Right cardiac atrium (tissue), 5 donors: Measurements from ENCODE around the gene USP6NL. TPM values are rescaled to one million over a fixed set of nuclear protein-coding genes. Genes with fewer than 3 reads are reported as not detected.

Experiments used
- ATAC-seq, 2 donors: fragments of 200-7000 bp; cut with Tn5 transposase; one replicate each; pipeline versions ENCODE4 v1.8.0 to v1.9.1; 2020; ENCODE audit warnings: moderate library complexity in 2 of 2, mild to moderate bottlenecking in 1 of 2
- DNase-seq, 3 donors: peaks; one replicate each; pipeline ENCODE4 v3.0.0-alpha.2; 2020
- H3K27ac ChIP-seq: one replicate; pipeline ENCODE4 v1.5.1; 2013; ENCODE audit warnings: mild to moderate bottlenecking, low read length, control low read depth, moderate library complexity
- H3K27me3 ChIP-seq: one replicate; pipeline ENCODE4 v1.6.1; 2013; ENCODE audit not compliant: control insufficient read depth, insufficient read depth
- H3K4me1 ChIP-seq: one replicate; pipeline ENCODE4 v1.6.1; 2013; ENCODE audit warnings: low read length; ENCODE audit not compliant: control insufficient read depth, insufficient read depth
- H3K4me3 ChIP-seq: one replicate; pipeline ENCODE4 v1.5.1; 2013; ENCODE audit warnings: low read length, control low read depth
- H3K9me3 ChIP-seq: one replicate; pipeline ENCODE4 v1.6.1; 2013; ENCODE audit warnings: low read length; ENCODE audit not compliant: control insufficient read depth
- WGBS: extraction: QIAGEN DNeasy Blood & Tissue Kit; methylation state at CpG from one replicate; pipeline ENCODE4 v1.1.7; 2013; 5-methylcytosine and 5-hydroxymethylcytosine counted together
- intact Hi-C, 4 donors: fragments of 100-400 bp; cut with DNase I; formaldehyde crosslinking; loops; one replicate each; pipeline versions ENCODE4 v1.11.0 to v1.14.0; 2022 to 2023
- polyA plus RNA-seq: library from polyadenylated mRNA; stranded (reverse); fragments of 200-250 nt; gene quantifications from one replicate; pipeline ENCODE4 v1.2.3, GENCODE V29; 2013
- total RNA-seq, 4 donors: library from RNA; stranded (reverse); fragmentation: NEBNext Ultra II Directional; extraction: Animal tissue kit (Norgen Biotek cat#: 25700); gene quantifications; one replicate each; pipeline ENCODE4 v1.2.1, GENCODE V29; 2021
- donor health status: healthy with polysubstance abuse.
- donor health status: DM: no; HTN: yes; CAD: no.
- donor health status: DM: no; HTN: no; CAD: no.
- donor health status: DM: no; HTN: yes; CAD: no; lungs with severe emphysema.
- donor health status: DM: yes; HTN: yes; CAD: no.

USP6NL gene
- total and polyA plus RNA-seq, 5 donors: 3.9 to 12.5 (median 8.8) TPM

DNA sequence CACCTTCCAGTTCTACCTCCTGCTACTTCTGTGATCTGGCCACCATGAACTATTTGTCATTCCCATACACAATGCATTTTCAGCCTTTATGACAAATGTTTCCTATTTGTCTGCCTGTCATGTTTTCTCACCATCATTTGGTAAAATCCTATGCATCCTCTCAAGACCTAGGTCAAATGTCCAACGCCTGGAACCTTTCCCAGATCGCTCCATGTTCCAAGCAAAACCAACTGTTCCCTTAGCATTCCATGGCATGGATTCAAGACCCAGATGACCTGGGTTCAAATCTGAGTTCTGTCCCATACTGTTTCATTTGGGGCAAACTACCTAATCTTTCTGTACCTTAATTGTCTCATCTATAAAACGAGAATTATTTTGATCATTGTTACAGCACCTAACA lies 98.9 kb downstream of the USP6NL start:
- ATAC-seq (no peak), DNase-seq (no peak)
- no peak overlapping the region for H3K27ac ChIP-seq
- 86% methylated on average over 3 of the region's 3 CpGs for WGBS
- H3K27me3 ChIP-seq: no peaks in the 10 kb centered on the region
- no peaks in the 10 kb centered on the region for H3K9me3 ChIP-seq
- H3K4me1 ChIP-seq: peaks cover 2% of the 10 kb centered on the region
- H3K4me3 ChIP-seq: no peak overlapping the region
- intact Hi-C loops: loop anchor here (10.0 kb wide), 1 partner anchor 242 kb away; no protein-coding TSS in a partner anchor

DNA sequence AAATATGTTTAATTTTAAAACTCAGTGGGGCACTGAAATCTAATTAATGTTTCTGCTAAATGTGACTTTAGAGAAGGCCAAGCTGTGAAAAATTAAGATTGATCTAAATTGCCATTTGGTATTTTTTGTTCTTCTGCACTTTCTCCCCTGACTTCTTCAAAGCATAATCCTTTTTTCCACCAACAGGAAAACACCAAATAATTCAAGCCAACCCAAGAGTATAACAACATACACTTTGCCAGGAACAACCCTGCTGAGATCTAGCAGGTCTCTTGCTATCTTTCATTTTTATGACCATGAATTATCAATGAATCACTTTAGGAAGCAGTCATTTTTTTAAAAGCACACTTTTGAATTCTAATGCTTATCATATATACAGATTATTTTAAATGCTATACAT lies 100.1 kb downstream of the USP6NL start:
- no peaks in the 10 kb centered on the region for H3K9me3 ChIP-seq
- no peak overlapping the region for H3K4me3 ChIP-seq
- H3K27ac ChIP-seq: no peak overlapping the region
- no peak for ATAC-seq
- H3K4me1 ChIP-seq: peaks cover 2% of the 10 kb centered on the region
- no peak for DNase-seq
- H3K27me3 ChIP-seq: no peaks in the 10 kb centered on the region
- intact Hi-C loops: loop anchor here (10.0 kb wide), 1 partner anchor 243 kb away; no protein-coding TSS in a partner anchor

DNA sequence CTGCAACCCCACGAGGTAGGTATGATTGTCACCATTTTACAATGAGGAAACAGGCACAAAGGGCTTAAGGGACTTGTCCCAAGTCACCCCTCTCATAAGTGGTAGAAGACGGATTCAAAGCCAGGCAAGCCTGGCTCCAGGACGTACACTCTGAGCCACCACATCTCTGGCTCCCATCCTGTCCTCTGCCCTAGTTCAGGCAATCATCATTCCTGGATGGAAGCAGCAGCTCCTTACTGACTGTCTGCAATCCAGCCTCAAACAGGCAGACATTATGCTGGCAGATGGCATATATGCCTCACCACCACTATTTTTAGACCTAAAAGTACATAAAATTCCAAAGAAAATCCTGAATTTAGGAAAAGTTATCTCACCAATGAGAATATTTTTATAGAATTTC lies 100.7 kb downstream of the USP6NL start:
- Histone ChIP-seq H3K27me3 (no peaks in the 10 kb centered on the region), H3K4me3 (no peak overlapping the region), H3K27ac (no peak overlapping the region), H3K9me3 (no peaks in the 10 kb centered on the region), H3K4me1 (peaks cover 2% of the 10 kb centered on the region)
- ATAC-seq: peak in 1 of 2 donors; percentile 36
- intact Hi-C loops: loop anchor here (10.0 kb wide), 1 partner anchor 244 kb away; no protein-coding TSS in a partner anchor
- WGBS: 57% methylated on average over 3 of the region's 3 CpGs
- no peak for DNase-seq

DNA sequence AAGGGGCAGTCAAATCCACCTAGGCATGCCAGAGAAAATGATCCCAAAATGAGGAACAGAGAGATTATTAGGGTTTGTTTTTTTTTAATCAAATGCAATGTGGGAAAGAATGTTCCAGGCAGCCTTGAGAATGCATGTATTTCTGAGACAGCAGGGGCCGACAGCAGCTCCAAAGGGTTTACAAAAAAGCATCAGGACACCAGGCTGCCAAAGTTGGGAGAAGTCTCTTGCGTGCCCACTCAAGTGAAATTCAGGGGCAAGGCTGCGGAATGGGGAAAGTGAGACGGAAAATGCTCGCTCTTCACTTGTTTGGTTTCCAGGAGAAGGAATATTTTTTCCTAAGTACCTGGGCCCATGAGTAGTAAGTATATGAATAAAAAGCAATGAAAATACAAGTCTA lies 101.2 kb downstream of the USP6NL start:
- H3K4me1 ChIP-seq: peaks cover 2% of the 10 kb centered on the region
- no peak for DNase-seq
- ATAC-seq: no peak
- intact Hi-C loops: loop anchor here (10.0 kb wide), 1 partner anchor 245 kb away; no protein-coding TSS in a partner anchor
- 91% methylated on average over 5 of the region's 5 CpGs for WGBS
- no peaks in the 10 kb centered on the region for H3K9me3 ChIP-seq
- H3K4me3 ChIP-seq: no peak overlapping the region
- H3K27ac ChIP-seq: no peak overlapping the region
- H3K27me3 ChIP-seq: no peaks in the 10 kb centered on the region

DNA sequence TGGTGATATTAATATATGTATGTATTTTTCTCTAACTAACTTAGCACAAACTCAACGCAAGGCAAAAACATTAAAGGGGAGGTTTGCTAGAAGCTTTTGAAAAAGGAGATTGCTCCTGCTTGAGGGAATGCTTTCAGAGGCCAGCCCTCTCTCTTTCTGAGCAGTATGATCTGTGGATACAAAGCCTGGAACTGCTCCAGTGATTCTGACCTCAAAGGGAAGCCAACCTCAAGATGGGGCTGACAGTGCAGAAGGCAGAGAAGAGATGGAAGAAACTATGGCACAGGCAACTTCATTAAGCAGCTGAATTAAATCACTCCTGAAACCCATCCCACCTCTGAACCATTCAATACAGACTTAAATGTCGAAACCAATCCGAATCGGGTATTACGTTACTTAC lies 102.4 kb downstream of the USP6NL start:
- intact Hi-C loops: no loop called here
- 97% methylated on average over 5 of the region's 5 CpGs for WGBS
- no peak for ATAC-seq

DNA sequence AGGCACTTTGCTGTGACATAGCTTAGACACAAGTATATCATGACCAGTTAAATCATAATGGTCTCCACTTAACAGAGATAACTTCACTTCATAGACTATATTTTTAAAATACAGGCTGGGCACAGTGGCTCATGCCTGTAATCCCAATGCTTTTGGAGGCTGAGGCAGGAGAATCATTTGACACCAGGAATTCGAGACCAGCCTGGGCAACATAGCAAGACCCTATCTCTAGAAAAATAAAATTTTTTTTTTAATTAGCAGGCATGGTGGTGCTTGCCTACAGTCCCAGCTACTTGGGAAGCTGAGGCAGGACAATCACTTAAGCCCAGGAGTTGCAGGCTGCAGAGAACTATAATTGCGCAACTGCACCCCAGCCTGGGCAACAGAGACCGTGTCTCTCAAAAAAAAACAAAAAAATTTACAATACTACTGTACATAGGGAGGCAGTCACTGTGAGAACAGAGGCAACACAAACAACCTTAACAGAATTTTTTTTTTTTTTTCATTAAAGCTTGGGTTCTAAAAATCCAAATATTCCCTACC lies 105.1 kb downstream of the USP6NL start:
- H3K9me3 ChIP-seq: no peaks in the 10 kb centered on the region
- H3K27ac ChIP-seq: no peak overlapping the region
- no peak overlapping the region for H3K4me3 ChIP-seq
- intact Hi-C loops: no loop called here
- no peaks in the 10 kb centered on the region for H3K27me3 ChIP-seq
- DNase-seq (no peak), ATAC-seq (no peak)
- WGBS: 87% methylated on average over 3 of the region's 3 CpGs
- peaks cover 2% of the 10 kb centered on the region for H3K4me1 ChIP-seq

More for the DNA sequence above, 102.4 kb downstream of the USP6NL start:
- DNase-seq: no peak
- peaks cover 2% of the 10 kb centered on the region for H3K4me1 ChIP-seq
- no peaks in the 10 kb centered on the region for H3K9me3 ChIP-seq
- H3K27ac ChIP-seq: no peak overlapping the region
- H3K27me3 ChIP-seq: no peaks in the 10 kb centered on the region
- H3K4me3 ChIP-seq: no peak overlapping the region

DNA sequence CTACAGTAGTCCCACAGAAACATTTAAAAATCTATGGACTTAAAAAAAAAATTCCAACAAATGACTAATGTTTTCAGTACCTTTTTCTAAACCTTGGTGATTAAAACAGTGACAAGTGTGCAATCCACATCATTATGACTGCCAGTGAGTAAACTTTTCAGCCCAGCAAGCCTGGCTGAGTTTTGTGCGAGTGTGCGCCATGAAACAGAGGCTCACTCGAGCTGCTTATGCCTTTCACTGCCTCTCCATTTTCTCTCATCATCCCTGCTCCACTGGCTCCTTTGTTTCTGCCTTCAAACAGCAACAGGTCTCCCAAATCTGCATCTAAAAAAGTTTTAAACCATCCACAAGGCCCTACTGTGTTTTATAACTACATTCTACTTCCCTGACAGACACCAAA lies 105.8 kb downstream of the USP6NL start:
- Histone ChIP-seq H3K27me3 (no peaks in the 10 kb centered on the region), H3K27ac (no peak overlapping the region), H3K9me3 (no peaks in the 10 kb centered on the region), H3K4me3 (no peak overlapping the region), H3K4me1 (peaks cover under 1% of the 10 kb centered on the region)
- WGBS: 84% methylated on average over 3 of the region's 3 CpGs
- no peak for DNase-seq
- intact Hi-C loops: no loop called here
- no peak for ATAC-seq

DNA sequence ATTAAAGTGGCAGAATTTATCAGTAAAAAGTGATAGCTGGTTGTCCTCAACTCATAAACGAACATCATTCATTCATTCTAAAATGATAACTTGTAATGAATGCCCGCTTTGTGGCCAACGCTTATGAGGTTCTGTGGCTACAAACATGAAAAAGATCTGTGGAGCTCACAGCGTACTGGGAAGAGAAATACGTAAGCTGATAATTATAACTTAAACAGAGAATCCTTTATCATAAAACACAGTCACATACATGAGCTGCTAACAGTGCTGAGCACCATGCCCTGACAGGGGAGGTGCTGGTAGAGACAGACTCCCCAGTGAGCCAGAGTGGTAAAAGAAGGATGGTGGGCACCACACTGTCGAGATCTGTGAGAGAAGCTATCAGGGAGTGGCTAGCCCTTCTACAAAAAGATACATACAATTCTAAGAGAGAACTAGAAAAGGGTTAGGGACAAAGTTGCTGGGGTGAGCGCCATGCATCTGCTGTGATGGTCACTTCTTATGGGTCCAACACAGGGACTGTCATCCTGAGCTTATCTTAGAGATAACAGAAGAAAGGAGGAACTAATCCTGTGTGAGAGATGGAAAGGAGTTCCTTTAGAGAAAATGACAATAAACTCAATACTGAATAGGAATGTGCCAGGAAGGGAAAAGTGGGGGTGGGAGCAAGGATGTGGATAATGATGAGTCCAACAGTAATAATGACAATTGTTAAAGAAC lies 106.7 kb downstream of the USP6NL start:
- H3K4me3 ChIP-seq: no peak overlapping the region
- intact Hi-C loops: no loop called here
- no peaks in the 10 kb centered on the region for H3K9me3 ChIP-seq
- DNase-seq (no peak), ATAC-seq (no peak)
- H3K27me3 ChIP-seq: no peaks in the 10 kb centered on the region
- H3K4me1 ChIP-seq: no peaks in the 10 kb centered on the region
- no peak overlapping the region for H3K27ac ChIP-seq
- 90% methylated on average over 7 of the region's 7 CpGs for whole genome bisulfite sequencing

DNA sequence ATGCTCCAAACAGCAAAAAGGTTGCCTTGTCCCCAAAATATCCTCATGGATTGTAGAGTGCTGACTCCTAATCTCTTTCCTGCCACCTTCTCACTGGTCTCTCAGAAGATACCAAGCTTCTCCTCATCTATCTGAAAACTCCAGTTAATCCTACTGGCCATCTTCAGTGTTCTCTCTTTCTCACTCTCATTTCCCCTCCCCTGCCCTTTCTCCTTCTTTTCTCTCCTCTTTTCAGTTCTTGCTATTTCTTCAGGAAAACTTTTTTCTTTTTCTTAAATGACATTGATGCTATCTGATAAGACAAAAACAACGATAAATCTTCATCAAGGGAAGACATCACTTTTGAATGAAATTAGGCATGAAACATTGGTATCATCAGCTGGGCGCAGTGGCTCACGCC lies 109.8 kb downstream of the USP6NL start:
- intact Hi-C loops: no loop called here
- WGBS: 94% methylated on average over 3 of the region's 3 CpGs
- H3K27ac ChIP-seq: no peak overlapping the region
- no peak for ATAC-seq
- H3K4me3 ChIP-seq: no peak overlapping the region
- H3K27me3 ChIP-seq: no peaks in the 10 kb centered on the region
- H3K9me3 ChIP-seq: no peaks in the 10 kb centered on the region
- no peak for DNase-seq
- H3K4me1 ChIP-seq: no peaks in the 10 kb centered on the region

DNA sequence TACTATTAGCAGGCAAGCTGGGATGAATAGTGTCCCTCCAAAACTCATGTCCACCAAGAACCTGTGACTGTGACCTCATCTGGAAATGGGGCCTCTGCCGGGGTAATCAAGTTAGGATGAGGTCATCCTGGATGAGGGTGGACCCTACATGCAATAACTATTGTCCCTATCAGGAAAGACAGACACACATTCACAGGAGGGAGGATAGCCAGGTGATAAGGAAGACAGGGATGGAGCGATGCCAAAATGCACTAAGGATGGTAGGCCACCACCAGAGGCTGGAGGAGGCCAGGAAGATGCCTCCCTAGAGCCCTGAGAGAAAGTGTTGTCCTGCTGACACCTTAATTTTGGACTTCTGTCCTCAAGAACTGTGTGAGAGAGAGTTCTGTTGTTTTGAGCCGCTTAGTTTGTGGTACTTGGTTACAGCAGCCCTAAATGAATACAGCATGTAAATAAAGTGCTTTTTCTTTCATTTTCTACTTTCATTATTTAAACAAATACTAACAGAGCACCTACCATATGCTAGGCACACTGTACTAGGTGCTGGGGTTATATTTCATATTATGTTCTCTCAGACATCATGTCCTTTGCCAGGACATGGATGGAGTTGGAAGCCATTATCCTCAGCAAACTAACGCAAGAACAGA lies 111.9 kb downstream of the USP6NL start:
- Histone ChIP-seq H3K4me3 (no peak overlapping the region), H3K9me3 (no peaks in the 10 kb centered on the region), H3K4me1 (no peaks in the 10 kb centered on the region), H3K27me3 (no peaks in the 10 kb centered on the region), H3K27ac (no peak overlapping the region)
- ATAC-seq (peak in 1 of 2 donors; percentile 25), DNase-seq (no peak)
- WGBS: 72% methylated on average over 4 of the region's 4 CpGs
- intact Hi-C loops: no loop called here

DNA sequence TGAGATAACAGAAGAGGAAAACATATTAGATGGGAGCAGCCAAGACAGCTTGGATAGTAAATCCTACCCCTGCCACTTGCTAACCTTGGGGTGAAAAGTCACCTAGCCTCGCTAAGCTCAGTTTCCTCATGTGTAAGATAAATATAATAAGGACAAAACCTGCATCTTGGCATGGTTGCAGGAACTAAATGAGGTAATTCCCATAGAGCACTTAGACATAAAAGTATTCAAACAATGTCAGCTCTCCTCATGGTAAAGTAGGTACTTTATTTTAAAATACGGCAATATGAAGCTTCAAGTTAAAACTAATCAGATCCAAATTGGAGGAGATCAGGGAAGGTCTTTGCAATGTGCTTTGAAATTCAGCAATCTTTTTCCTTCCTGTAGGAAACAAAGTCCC lies 113.1 kb downstream of the USP6NL start:
- H3K4me3 ChIP-seq: no peak overlapping the region
- no peak overlapping the region for H3K27ac ChIP-seq
- no peak for DNase-seq
- ATAC-seq: no peak
- H3K4me1 ChIP-seq: no peaks in the 10 kb centered on the region
- intact Hi-C loops: no loop called here
- no peaks in the 10 kb centered on the region for H3K9me3 ChIP-seq
- WGBS: 93% methylated on average over 2 of the region's 2 CpGs
- no peaks in the 10 kb centered on the region for H3K27me3 ChIP-seq
